HepG2 (cell line): ENCODE data around the gene C2orf81.

Experiments
- MED1 ChIP-seq: sonication (generic); formaldehyde crosslinking; IDR thresholded peaks from 2 replicates; pipeline ENCODE4 v1.4.0; 2020; ENCODE audit warnings: missing genetic modification reagents
- TEAD2 ChIP-seq: sonication (generic); formaldehyde crosslinking; IDR thresholded peaks from 2 replicates; pipeline ENCODE4 v1.9.0; 2021; ENCODE audit warnings: missing genetic modification reagents
- TF ChIP-seq, protein P1 (sequence below): sonication (generic); formaldehyde crosslinking; IDR thresholded peaks from 2 replicates; pipeline ENCODE4 v1.4.0; 2020; ENCODE audit warnings: mild to moderate bottlenecking, low read depth, missing genetic modification reagents
- TF ChIP-seq, protein P2 (sequence below): sonication (generic); formaldehyde crosslinking; IDR thresholded peaks from 2 replicates; pipeline ENCODE4 v1.8.1; 2023; ENCODE audit warnings: missing genetic modification reagents, inconsistent platforms, borderline replicate concordance

DNA sequence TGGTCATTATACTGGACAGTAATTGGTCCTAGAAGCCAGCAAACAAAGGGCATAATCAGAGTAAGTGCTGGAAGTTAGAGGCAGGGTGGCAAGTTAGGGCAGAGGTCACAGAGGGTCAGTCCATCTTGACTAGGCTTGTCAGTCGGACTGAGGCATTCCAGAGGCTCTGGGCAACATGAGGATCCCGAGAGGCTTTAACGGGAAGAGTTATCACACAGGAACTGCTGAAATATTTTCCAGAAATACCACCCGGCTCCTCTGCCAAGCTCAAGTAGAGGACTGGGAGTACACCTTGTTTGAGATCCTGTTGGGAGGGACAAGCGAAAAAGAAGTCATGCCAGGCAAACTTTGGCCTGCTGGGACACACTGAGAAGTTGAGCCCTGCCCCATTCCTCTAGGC lies 13.7 kb downstream of the C2orf81 start:
- TF ChIP-seq, protein P1, sequence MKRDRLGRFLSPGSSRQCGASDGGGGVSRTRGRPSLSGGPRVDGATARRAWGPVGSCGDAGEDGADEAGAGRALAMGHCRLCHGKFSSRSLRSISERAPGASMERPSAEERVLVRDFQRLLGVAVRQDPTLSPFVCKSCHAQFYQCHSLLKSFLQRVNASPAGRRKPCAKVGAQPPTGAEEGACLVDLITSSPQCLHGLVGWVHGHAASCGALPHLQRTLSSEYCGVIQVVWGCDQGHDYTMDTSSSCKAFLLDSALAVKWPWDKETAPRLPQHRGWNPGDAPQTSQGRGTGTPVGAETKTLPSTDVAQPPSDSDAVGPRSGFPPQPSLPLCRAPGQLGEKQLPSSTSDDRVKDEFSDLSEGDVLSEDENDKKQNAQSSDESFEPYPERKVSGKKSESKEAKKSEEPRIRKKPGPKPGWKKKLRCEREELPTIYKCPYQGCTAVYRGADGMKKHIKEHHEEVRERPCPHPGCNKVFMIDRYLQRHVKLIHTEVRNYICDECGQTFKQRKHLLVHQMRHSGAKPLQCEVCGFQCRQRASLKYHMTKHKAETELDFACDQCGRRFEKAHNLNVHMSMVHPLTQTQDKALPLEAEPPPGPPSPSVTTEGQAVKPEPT (CRISPR knock-in tag): no peak
- no peak for TF ChIP-seq TEAD2 (CRISPR knock-in tag)
- no peak for TF ChIP-seq MED1 (CRISPR knock-in tag)
- TF ChIP-seq, protein P2, sequence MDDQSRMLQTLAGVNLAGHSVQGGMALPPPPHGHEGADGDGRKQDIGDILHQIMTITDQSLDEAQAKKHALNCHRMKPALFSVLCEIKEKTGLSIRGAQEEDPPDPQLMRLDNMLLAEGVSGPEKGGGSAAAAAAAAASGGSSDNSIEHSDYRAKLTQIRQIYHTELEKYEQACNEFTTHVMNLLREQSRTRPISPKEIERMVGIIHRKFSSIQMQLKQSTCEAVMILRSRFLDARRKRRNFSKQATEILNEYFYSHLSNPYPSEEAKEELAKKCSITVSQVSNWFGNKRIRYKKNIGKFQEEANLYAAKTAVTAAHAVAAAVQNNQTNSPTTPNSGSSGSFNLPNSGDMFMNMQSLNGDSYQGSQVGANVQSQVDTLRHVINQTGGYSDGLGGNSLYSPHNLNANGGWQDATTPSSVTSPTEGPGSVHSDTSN (CRISPR knock-in tag): no peak
